Measurements from ENCODE around the gene LY86.

Gene LY86

GRCh38 chr6:6588064-6588923, at the start of gene LY86:
Gene LY86, plus strand, starts transcription at chr6:6588720. Its CDS starts 15 bp downstream, at chr6:6588735.
- in situ Hi-C loops (cut with HindIII; ENCODE audit: low sequenced_read_pairs): no loop called here

DNA sequence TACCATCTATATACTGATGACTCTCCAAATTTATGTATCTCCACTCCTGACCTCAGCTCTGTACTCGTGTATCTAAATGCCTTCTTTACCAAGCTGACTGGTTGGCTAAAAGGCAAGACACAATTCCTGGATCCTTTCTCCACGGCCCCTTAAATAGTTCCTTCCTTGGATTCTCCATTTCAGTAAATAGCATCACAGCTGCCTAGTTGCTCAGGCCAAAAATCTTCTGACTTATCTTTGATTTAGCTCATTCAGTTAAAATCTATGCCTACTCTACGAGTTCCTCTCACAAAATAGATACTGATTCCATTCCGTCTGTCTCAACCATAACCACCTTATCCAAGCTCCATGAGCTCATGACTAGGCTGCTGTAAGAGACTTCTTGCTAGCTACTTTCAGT, 49.5 kb upstream of the LY86 start:
- in situ Hi-C loops (cut with HindIII; ENCODE audit: low sequenced_read_pairs): no loop called here

- in situ Hi-C loops (cut with HindIII; ENCODE audit: low sequenced_read_pairs): no loop called here
Measured at GRCh38 chr6:6542357-6542756, 46.2 kb upstream of the LY86 start.

DNA sequence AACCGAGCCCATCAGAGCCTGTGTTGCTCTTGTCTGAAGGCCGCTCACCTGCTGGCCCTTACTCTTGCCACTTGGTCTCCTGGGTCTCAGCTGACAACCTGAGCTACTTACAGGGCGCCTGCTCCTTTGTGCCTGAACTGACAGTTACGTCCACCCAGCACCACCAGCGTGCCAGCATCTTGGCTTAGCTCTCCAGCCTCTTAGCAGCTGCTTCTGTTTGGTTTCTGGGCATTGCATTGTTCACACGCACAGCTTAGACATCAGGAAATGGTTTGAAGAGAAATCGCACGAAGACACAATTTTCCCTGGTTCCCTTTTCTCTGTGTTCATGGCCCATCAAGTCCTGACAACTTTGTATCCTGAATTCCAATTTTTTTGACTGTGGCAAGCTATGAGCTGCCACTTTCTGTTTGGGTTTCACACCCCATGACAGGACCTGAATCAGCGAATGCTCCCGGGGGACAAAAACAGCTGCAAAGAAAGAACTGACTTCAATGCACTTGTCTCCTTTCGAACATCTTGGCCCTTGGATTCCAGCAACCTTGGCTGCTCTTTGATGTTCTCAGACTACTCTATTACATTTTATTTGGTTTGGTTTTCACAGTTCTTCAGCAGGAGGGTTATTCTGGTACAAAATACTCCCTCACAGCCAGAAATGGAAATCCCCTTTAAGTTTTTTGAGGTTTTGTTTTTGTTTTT, 45.2 kb upstream of the LY86 start:
- in situ Hi-C loops (cut with HindIII; ENCODE audit: low sequenced_read_pairs): no loop called here

GRCh38 chr6:6545616-6546317, 42.8 kb upstream of the LY86 start:
- in situ Hi-C loops (cut with HindIII; ENCODE audit: low sequenced_read_pairs): no loop called here

GRCh38 chr6:6546318-6547109, 42.0 kb upstream of the LY86 start:
- in situ Hi-C loops (cut with HindIII; ENCODE audit: low sequenced_read_pairs): no loop called here

GRCh38 chr6:6547110-6547879, 41.2 kb upstream of the LY86 start:
- in situ Hi-C loops (cut with HindIII; ENCODE audit: low sequenced_read_pairs): no loop called here

GRCh38 chr6:6556161-6556737, 32.3 kb upstream of the LY86 start:
- in situ Hi-C loops (cut with HindIII; ENCODE audit: low sequenced_read_pairs): no loop called here

- in situ Hi-C loops (cut with HindIII; ENCODE audit: low sequenced_read_pairs): no loop called here
Measured at GRCh38 chr6:6556738-6557503, 31.6 kb upstream of the LY86 start.

- in situ Hi-C loops (cut with HindIII; ENCODE audit: low sequenced_read_pairs): no loop called here
Measured at GRCh38 chr6:6557504-6557839, 31.0 kb upstream of the LY86 start.

DNA sequence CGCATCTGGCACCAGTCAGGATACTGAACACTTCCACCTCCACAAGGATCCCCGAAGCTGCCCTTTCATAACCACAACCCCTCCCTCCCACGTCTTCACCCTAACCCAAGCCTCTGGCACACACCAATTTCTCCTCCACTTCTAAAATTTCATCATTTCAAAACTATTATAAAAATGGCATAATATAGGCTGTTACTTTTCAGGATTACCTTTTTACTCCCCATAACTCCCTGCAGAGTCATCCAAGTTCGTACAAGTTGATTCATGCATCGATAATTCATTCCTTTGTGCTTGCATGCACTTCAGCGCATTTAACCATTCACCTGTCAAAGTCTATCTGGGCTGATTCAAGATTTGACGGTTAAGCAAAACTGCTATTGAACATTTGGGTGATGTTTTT, 30.6 kb upstream of the LY86 start:
- in situ Hi-C loops (cut with HindIII; ENCODE audit: low sequenced_read_pairs): no loop called here

- in situ Hi-C loops (cut with HindIII; ENCODE audit: low sequenced_read_pairs): no loop called here
Measured at GRCh38 chr6:6559994-6560570, 28.4 kb upstream of the LY86 start.

- in situ Hi-C loops (cut with HindIII; ENCODE audit: low sequenced_read_pairs): no loop called here
Measured at GRCh38 chr6:6560909-6561308, 27.6 kb upstream of the LY86 start.

DNA sequence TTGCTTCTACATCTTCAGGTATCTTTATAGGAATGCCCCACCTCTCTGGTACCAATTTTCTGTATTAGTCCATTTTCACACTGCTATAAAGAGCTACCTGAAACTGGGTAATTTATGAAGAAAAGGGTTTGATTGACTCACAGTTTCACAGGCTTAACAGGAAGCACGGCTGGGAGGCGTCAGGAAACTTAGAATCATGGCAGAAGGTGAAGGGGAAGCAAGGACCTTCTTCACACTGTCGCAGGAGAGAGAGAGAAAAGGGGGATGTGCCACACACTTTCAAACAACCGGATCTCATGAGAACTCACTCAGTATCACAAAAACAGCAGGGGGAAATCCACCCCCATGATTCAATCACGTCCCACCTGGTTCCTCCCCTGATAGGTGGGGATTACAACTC, 24.4 kb upstream of the LY86 start:
- in situ Hi-C loops (cut with HindIII; ENCODE audit: low sequenced_read_pairs): no loop called here

GRCh38 chr6:6565069-6565468, 23.5 kb upstream of the LY86 start:
- in situ Hi-C loops (cut with HindIII; ENCODE audit: low sequenced_read_pairs): no loop called here

- in situ Hi-C loops (cut with HindIII; ENCODE audit: low sequenced_read_pairs): no loop called here
Measured at GRCh38 chr6:6565488-6565887, 23.0 kb upstream of the LY86 start.

- in situ Hi-C loops (cut with HindIII; ENCODE audit: low sequenced_read_pairs): no loop called here
Measured at GRCh38 chr6:6566766-6567165, 21.8 kb upstream of the LY86 start.

GRCh38 chr6:6569096-6569810, 19.3 kb upstream of the LY86 start:
- in situ Hi-C loops (cut with HindIII; ENCODE audit: low sequenced_read_pairs): no loop called here
